Keratinocyte (primary cell): ENCODE data around the gene PSMC4. TPM values are rescaled to one million over a fixed set of nuclear protein-coding genes. Genes with fewer than 3 reads are reported as not detected.

Experiments
- DNase-seq: peaks from one replicate; pipeline ENCODE4 v3.0.0-alpha.2; 2011; ENCODE audit warnings: low read depth, missing footprints, low spot score
- FAIRE-seq: peaks from 2 replicates; lab custom pipeline; 2011; peaks lifted over from hg19 to GRCh38; lab: Jason Lieb, UNC
- H2AFZ ChIP-seq: 2 replicates; pipeline ENCODE4 v1.6.0; 2012; ENCODE audit warnings: low read length, control low read depth, inconsistent platforms; ENCODE audit not compliant: control insufficient read depth
- H3K27ac ChIP-seq: 2 replicates; pipeline ENCODE4 v1.5.1; 2011; ENCODE audit warnings: low read length; ENCODE audit not compliant: control insufficient read depth, insufficient read depth
- H3K27me3 ChIP-seq: 3 replicates; pipeline ENCODE4 v1.6.0; 2011; ENCODE audit warnings: low read length; ENCODE audit not compliant: control insufficient read depth, insufficient read depth; ENCODE audit errors: extremely low read depth
- H3K36me3 ChIP-seq, 2 experiments: 2 replicates in 1 of 2; 3 replicates in 1 of 2; pipeline ENCODE4 v1.5.1; 2011; ENCODE audit warnings: low read length in 2 of 2, mild to moderate bottlenecking in 1 of 2; ENCODE audit not compliant: control insufficient read depth in 2 of 2, insufficient read depth in 2 of 2; ENCODE audit errors: extremely low read depth in 1 of 2
- H3K4me1 ChIP-seq: 3 replicates; pipeline ENCODE4 v1.5.1; 2011; ENCODE audit warnings: low read length; ENCODE audit not compliant: control insufficient read depth, insufficient read depth; ENCODE audit errors: extremely low read depth
- H3K4me2 ChIP-seq: 3 replicates; pipeline ENCODE4 v1.6.0; 2011; ENCODE audit warnings: low read depth, low read length; ENCODE audit not compliant: control insufficient read depth, insufficient read depth; ENCODE audit errors: extremely low read depth
- H3K4me3 ChIP-seq, 3 experiments: fragments of 200-600 bp in 1 of 3; sonication (generic) in 1 of 3; 2 replicates in 2 of 3; 3 replicates in 1 of 3; pipeline ENCODE4 v1.5.1; 2011 to 2016; ENCODE audit warnings: low read length in 3 of 3, mild to moderate bottlenecking in 3 of 3, control low read depth in 2 of 3, inconsistent platforms in 1 of 3, low read depth in 1 of 3, mixed read lengths in 1 of 3, mixed run types in 1 of 3, moderate library complexity in 1 of 3; ENCODE audit not compliant: control insufficient read depth in 2 of 3, insufficient read depth in 2 of 3; ENCODE audit errors: extremely low read depth in 1 of 3
- H3K79me2 ChIP-seq: 2 replicates; pipeline ENCODE4 v1.6.0; 2012; ENCODE audit warnings: low read length; ENCODE audit not compliant: control insufficient read depth, insufficient read depth
- H3K9ac ChIP-seq: 3 replicates; pipeline ENCODE4 v1.6.0; 2011; ENCODE audit warnings: low read length; ENCODE audit not compliant: control insufficient read depth, insufficient read depth; ENCODE audit errors: extremely low read depth
- H3K9me1 ChIP-seq: 3 replicates; pipeline ENCODE4 v1.6.0; 2011; ENCODE audit warnings: low read length; ENCODE audit not compliant: control insufficient read depth, insufficient read depth; ENCODE audit errors: extremely low read depth
- H3K9me3 ChIP-seq: 2 replicates; pipeline ENCODE4 v1.5.1; 2012; ENCODE audit warnings: low read depth, low read length; ENCODE audit not compliant: control insufficient read depth
- H4K20me1 ChIP-seq: 3 replicates; pipeline ENCODE4 v1.6.0; 2011; ENCODE audit warnings: low read length; ENCODE audit not compliant: control insufficient read depth, insufficient read depth; ENCODE audit errors: extremely low read depth
- CTCF ChIP-seq, 3 experiments: IDR thresholded peaks in 1 of 3; conservative IDR thresholded peaks in 1 of 3; optimal IDR thresholded peaks in 1 of 3; 2 replicates in 2 of 3; 3 replicates in 1 of 3; pipeline versions ENCODE3 to v1.5.1; 2011; ENCODE audit warnings: low read length in 3 of 3, mild to moderate bottlenecking in 3 of 3, moderate library complexity in 2 of 3, control low read depth in 1 of 3, inconsistent platforms in 1 of 3; ENCODE audit not compliant: insufficient read depth in 2 of 3; ENCODE audit errors: extremely low read depth in 1 of 3
- EZH2 ChIP-seq: IDR thresholded peaks from one replicate; pipeline ENCODE4 v1.6.1; 2012; ENCODE audit warnings: inconsistent platforms, mild to moderate bottlenecking, low read length, moderate library complexity
- dilution Hi-C: fragments of 300-500 bp; cut with MboI; formaldehyde crosslinking; loops from one replicate; pipeline ENCODE4 v1.7.0; 2020; ENCODE audit warnings: low sequenced_read_pairs; ENCODE audit not compliant: extremely low pct_ligation_motif_present
- polyA plus RNA-seq, 5 experiments: library from polyadenylated mRNA; depleted of rRNA in 3 of 5; stranded (reverse) in 3 of 5; stranded (forward) in 1 of 5; unstranded in 1 of 5; fragments of >200 nt; gene quantifications; 1 replicate in 1 of 5; 2 replicates in 3 of 5; 3 replicates in 1 of 5; pipeline versions ENCODE4 v1.2.1 to v1.2.3, GENCODE V29; 2011 to 2012; ENCODE audit warnings: missing spikeins in 2 of 5, low read depth in 1 of 5, low replicate concordance in 1 of 5

The PSMC4 gene
- polyA plus RNA-seq, 1 donor (not counting 4 experiments of a cell fraction or from before 2014, with no cell fraction given): 74.1 TPM

GRCh38 chr19:39937787-39938186 is 33.2 kb upstream of the PSMC4 start:
- no peaks in the 10 kb centered on the region for H3K36me3 ChIP-seq
- H4K20me1 ChIP-seq: no peaks in the 10 kb centered on the region
- no peak overlapping the region for H3K9ac ChIP-seq
- DNase-seq (no peak), FAIRE-seq (no peak)
- H3K4me1 ChIP-seq: peaks cover 10% of the 10 kb centered on the region
- no peak overlapping the region for H3K27ac ChIP-seq
- H2AFZ ChIP-seq: no peak overlapping the region
- no peak overlapping the region for H3K4me3 ChIP-seq
- TF ChIP-seq CTCF (optimal IDR thresholded peaks at IDR 0.05 in 1 of 3, IDR thresholded peaks at IDR 0.05 in 1 of 3, conservative IDR thresholded peaks at IDR 0.05 in 1 of 3; ENCODE audit: extremely low read depth in 1 of 3, insufficient read depth in 2 of 3, low read length in 3 of 3) (no peak), EZH2 (no peak)
- H3K9me3 ChIP-seq: no peaks in the 10 kb centered on the region
- no peaks in the 10 kb centered on the region for H3K9me1 ChIP-seq
- dilution Hi-C loops: no loop called here
- no peaks in the 10 kb centered on the region for H3K27me3 ChIP-seq
- H3K4me2 ChIP-seq: no peak overlapping the region
- H3K79me2 ChIP-seq: no peaks in the 10 kb centered on the region

- H3K9me3 ChIP-seq: no peaks in the 10 kb centered on the region
- no peak overlapping the region for H3K4me2 ChIP-seq
- dilution Hi-C loops: no loop called here
- FAIRE-seq: no peak
- H3K79me2 ChIP-seq: no peaks in the 10 kb centered on the region
- no peak overlapping the region for H3K4me3 ChIP-seq
- no peak overlapping the region for H3K9ac ChIP-seq
- no peak overlapping the region for H3K27ac ChIP-seq
- H4K20me1 ChIP-seq: no peaks in the 10 kb centered on the region
- no peak overlapping the region for H2AFZ ChIP-seq
- H3K4me1 ChIP-seq: peaks cover 10% of the 10 kb centered on the region
- H3K27me3 ChIP-seq: no peaks in the 10 kb centered on the region
- no peaks in the 10 kb centered on the region for H3K9me1 ChIP-seq
- no peak for DNase-seq
- TF ChIP-seq EZH2: no peak
- TF ChIP-seq CTCF (optimal IDR thresholded peaks at IDR 0.05 in 1 of 3, IDR thresholded peaks at IDR 0.05 in 1 of 3, conservative IDR thresholded peaks at IDR 0.05 in 1 of 3; ENCODE audit: extremely low read depth in 1 of 3, insufficient read depth in 2 of 3, low read length in 3 of 3): no peak
- H3K36me3 ChIP-seq: no peaks in the 10 kb centered on the region
Observed at GRCh38 chr19:39939556-39939955, 31.4 kb upstream of the PSMC4 start.
